Measurements from ENCODE around the gene NOL11. TPM values are rescaled to one million over a fixed set of nuclear protein-coding genes. Genes with fewer than 3 reads are reported as not detected.

Gene NOL11
- total and polyA plus RNA-seq, 2 experiments from 2014 or later: 116 to 130 TPM

DNA sequence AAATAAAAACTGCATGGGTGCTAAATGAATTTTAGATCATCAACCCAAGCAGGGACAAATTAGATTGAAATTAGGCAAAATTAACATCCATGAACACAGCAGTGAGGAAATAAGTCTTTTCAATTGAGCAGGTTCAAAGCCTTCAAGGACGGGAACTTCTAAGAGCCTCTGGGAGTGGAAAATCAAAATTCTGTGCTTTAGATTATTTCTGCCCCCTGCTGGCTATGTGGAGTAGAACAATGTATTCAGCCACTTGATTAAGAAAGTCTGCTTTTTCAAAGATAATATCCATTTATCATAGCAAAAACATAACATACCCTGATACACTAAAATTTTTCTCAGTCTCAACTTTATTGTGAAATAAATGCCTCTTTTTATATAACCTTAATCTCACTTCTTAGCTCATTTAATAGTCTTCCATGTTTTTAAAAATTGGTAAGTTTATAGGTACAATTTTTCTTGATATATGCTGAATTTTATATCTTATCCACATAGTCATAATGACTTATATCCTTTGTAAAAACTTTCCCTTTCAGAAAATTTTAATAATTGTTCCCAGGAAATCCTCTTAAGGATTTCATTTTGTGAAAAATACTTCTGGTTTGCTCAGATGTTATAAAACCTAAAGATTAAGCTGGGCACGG lies 28.1 kb upstream of the NOL11 start:
- Mint-ChIP-seq H3K4me3 (no peak overlapping the region), H3K4me1 (peaks cover 10% of the 10 kb centered on the region), H3K27ac (peak overlapping the region; percentile 46; the same call in 1 of the 2 replicates), H3K36me3 (ENCODE audit: low read depth) (peaks cover 11% of the 10 kb centered on the region; the same call in 1 of the 3 replicates), H3K27me3 (ENCODE audit: insufficient read depth, low read depth, poor library complexity) (no peaks in the 10 kb centered on the region), H3K9me3 (no peaks in the 10 kb centered on the region)
- no peaks in the 10 kb centered on the region for H3K27me3 ChIP-seq (ENCODE audit: insufficient read depth)
- peak; percentile 86 for DNase-seq (ENCODE audit: low spot score)
- no peak overlapping the region for H3K4me2 ChIP-seq
- no peak overlapping the region for H3K4me3 ChIP-seq
- TF ChIP-seq, protein P1, sequence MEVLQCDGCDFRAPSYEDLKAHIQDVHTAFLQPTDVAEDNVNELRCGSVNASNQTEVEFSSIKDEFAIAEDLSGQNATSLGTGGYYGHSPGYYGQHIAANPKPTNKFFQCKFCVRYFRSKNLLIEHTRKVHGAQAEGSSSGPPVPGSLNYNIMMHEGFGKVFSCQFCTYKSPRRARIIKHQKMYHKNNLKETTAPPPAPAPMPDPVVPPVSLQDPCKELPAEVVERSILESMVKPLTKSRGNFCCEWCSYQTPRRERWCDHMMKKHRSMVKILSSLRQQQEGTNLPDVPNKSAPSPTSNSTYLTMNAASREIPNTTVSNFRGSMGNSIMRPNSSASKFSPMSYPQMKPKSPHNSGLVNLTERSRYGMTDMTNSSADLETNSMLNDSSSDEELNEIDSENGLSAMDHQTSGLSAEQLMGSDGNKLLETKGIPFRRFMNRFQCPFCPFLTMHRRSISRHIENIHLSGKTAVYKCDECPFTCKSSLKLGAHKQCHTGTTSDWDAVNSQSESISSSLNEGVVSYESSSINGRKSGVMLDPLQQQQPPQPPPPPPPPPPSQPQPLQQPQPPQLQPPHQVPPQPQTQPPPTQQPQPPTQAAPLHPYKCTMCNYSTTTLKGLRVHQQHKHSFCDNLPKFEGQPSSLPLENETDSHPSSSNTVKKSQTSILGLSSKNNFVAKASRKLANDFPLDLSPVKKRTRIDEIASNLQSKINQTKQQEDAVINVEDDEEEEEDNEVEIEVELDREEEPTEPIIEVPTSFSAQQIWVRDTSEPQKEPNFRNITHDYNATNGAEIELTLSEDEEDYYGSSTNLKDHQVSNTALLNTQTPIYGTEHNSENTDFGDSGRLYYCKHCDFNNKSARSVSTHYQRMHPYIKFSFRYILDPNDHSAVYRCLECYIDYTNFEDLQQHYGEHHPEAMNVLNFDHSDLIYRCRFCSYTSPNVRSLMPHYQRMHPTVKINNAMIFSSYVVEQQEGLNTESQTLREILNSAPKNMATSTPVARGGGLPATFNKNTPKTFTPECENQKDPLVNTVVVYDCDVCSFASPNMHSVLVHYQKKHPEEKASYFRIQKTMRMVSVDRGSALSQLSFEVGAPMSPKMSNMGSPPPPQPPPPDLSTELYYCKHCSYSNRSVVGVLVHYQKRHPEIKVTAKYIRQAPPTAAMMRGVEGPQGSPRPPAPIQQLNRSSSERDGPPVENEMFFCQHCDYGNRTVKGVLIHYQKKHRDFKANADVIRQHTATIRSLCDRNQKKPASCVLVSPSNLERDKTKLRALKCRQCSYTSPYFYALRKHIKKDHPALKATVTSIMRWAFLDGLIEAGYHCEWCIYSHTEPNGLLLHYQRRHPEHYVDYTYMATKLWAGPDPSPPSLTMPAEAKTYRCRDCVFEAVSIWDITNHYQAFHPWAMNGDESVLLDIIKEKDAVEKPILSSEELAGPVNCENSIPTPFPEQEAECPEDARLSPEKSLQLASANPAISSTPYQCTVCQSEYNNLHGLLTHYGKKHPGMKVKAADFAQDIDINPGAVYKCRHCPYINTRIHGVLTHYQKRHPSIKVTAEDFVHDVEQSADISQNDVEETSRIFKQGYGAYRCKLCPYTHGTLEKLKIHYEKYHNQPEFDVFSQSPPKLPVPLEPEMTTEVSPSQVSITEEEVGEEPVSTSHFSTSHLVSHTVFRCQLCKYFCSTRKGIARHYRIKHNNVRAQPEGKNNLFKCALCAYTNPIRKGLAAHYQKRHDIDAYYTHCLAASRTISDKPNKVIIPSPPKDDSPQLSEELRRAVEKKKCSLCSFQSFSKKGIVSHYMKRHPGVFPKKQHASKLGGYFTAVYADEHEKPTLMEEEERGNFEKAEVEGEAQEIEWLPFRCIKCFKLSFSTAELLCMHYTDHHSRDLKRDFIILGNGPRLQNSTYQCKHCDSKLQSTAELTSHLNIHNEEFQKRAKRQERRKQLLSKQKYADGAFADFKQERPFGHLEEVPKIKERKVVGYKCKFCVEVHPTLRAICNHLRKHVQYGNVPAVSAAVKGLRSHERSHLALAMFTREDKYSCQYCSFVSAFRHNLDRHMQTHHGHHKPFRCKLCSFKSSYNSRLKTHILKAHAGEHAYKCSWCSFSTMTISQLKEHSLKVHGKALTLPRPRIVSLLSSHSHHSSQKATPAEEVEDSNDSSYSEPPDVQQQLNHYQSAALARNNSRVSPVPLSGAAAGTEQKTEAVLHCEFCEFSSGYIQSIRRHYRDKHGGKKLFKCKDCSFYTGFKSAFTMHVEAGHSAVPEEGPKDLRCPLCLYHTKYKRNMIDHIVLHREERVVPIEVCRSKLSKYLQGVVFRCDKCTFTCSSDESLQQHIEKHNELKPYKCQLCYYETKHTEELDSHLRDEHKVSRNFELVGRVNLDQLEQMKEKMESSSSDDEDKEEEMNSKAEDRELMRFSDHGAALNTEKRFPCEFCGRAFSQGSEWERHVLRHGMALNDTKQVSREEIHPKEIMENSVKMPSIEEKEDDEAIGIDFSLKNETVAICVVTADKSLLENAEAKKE (CRISPR knock-in tag; IDR thresholded peaks at IDR 0.05): no peak
- no peak for TF ChIP-seq NANOG (IDR thresholded peaks at IDR 0.05; ENCODE audit: borderline replicate concordance)
- TF ChIP-seq, protein P2, sequence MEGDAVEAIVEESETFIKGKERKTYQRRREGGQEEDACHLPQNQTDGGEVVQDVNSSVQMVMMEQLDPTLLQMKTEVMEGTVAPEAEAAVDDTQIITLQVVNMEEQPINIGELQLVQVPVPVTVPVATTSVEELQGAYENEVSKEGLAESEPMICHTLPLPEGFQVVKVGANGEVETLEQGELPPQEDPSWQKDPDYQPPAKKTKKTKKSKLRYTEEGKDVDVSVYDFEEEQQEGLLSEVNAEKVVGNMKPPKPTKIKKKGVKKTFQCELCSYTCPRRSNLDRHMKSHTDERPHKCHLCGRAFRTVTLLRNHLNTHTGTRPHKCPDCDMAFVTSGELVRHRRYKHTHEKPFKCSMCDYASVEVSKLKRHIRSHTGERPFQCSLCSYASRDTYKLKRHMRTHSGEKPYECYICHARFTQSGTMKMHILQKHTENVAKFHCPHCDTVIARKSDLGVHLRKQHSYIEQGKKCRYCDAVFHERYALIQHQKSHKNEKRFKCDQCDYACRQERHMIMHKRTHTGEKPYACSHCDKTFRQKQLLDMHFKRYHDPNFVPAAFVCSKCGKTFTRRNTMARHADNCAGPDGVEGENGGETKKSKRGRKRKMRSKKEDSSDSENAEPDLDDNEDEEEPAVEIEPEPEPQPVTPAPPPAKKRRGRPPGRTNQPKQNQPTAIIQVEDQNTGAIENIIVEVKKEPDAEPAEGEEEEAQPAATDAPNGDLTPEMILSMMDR (conservative IDR thresholded peaks at IDR 0.05; ENCODE audit: low read depth in 2 of 2): peak; percentile 68 to 90
- H3K4me1 ChIP-seq (ENCODE audit: insufficient read depth): peaks cover 4% of the 10 kb centered on the region
- H4K20me1 ChIP-seq (replicated peaks; ENCODE audit: insufficient read depth): no peaks in the 10 kb centered on the region
- ATAC-seq: no peak
- H2AFZ ChIP-seq: no peak overlapping the region
- no peaks in the 10 kb centered on the region; the same call in 1 of the 2 replicates for H3K36me3 ChIP-seq (ENCODE audit: insufficient read depth)
- no peaks in the 10 kb centered on the region for H3K9me2 ChIP-seq (ENCODE audit: insufficient read depth)
- H3K79me2 ChIP-seq (replicated peaks; ENCODE audit: insufficient read depth): no peaks in the 10 kb centered on the region
- no peak overlapping the region for H3K27ac ChIP-seq (ENCODE audit: low read depth)
- H3F3A ChIP-seq (replicated peaks; ENCODE audit: low read depth): peaks cover 2% of the 10 kb centered on the region; the same call in 1 of the 2 replicates

Measured in GM23338 (cell line).